Measurements from ENCODE around the gene NHLRC1. TPM values are rescaled to one million over a fixed set of nuclear protein-coding genes. Genes with fewer than 3 reads are reported as not detected.

NHLRC1 gene
- total RNA-seq, 1 donor from 2014 or later: 1.8 TPM

Other genes starting within 250 kb of the NHLRC1 start
- gene KIF13A, start 135.0 kb downstream of the NHLRC1 start, total RNA-seq: 52.2 to 57.0 TPM (median 54.4 TPM) in 3 replicates
- 7.8 to 8.2 TPM (median 8.0 TPM) in 3 replicates for gene TPMT, start 32.4 kb upstream of the NHLRC1 start, total RNA-seq
- gene KDM1B, start 32.7 kb upstream of the NHLRC1 start, total RNA-seq: 15.2 to 17.3 TPM (median 16.1 TPM) in 3 replicates
- 77.8 to 87.5 TPM (median 79.5 TPM) in 3 replicates for gene DEK, start 141.9 kb upstream of the NHLRC1 start, total RNA-seq